Activated B cell treated with CpG ODN at 0.5 μM for 24 hours (primary cell): ENCODE measurements around the gene HEPHL1. TPM values are rescaled to one million over a fixed set of nuclear protein-coding genes. Genes with fewer than 3 reads are reported as not detected.

Experiments
- ATAC-seq: fragments of 200-7000 bp; cut with Tn5 transposase; one replicate; pipeline ENCODE4 v1.10.0; 2021; ENCODE audit warnings: low read depth, mild to moderate bottlenecking, moderate library complexity
- CTCF ChIA-PET: fragments of 350-600 bp; sonication (Branson Sonifier 250); formaldehyde crosslinking; loops from one replicate; lab custom pipeline; 2021; ENCODE audit warnings: antibody characterized with exemption; lab: Charles Lee
- POLR2A ChIA-PET: fragments of 350-600 bp; sonication (Branson Sonifier 250); formaldehyde crosslinking; loops from one replicate; lab custom pipeline; 2021; ENCODE audit warnings: antibody characterized with exemption; lab: Charles Lee
- DNase-seq: peaks from one replicate; pipeline ENCODE4 v3.0.0; 2022
- H3K27ac Mint-ChIP-seq: one replicate; pipeline ENCODE4 v1.8.0; 2020; ENCODE audit warnings: mixed read lengths
- H3K27me3 Mint-ChIP-seq: one replicate; pipeline ENCODE4 v1.8.0; 2021; ENCODE audit warnings: mixed read lengths
- H3K36me3 Mint-ChIP-seq: one replicate; pipeline ENCODE4 v1.8.0; 2021; ENCODE audit warnings: low read depth, mixed read lengths
- H3K4me1 Mint-ChIP-seq: one replicate; pipeline ENCODE4 v1.8.0; 2021; ENCODE audit warnings: mixed read lengths
- H3K4me3 Mint-ChIP-seq: one replicate; pipeline ENCODE4 v1.8.0; 2020; ENCODE audit warnings: mild to moderate bottlenecking, mixed read lengths
- H3K9me3 Mint-ChIP-seq: one replicate; pipeline ENCODE4 v1.8.0; 2020; ENCODE audit warnings: mixed read lengths
- intact Hi-C: fragments of 100-400 bp; cut with micrococcal nuclease; formaldehyde crosslinking; loops from one replicate; pipeline ENCODE4 v1.15.1; 2024
- total RNA-seq: library from RNA; stranded (reverse); gene quantifications from 2 replicates; pipeline ENCODE4 v1.2.3, GENCODE V29; 2022
- TF ChIP-seq, protein P1 (sequence below): fragments of 200-600 bp; IDR thresholded peaks from one replicate; pipeline ENCODE4 v1.8.0; 2022; ENCODE audit warnings: antibody characterized with exemption, mild to moderate bottlenecking

Gene HEPHL1
- total RNA-seq, 1 donor from 2014 or later = not detected

GRCh38 chr11:94150056-94150455 lies 128.9 kb downstream of the HEPHL1 start:
- CTCF ChIA-PET = no interaction called here
- Mint-ChIP-seq H3K9me3 (no peaks in the 10 kb centered on the region), H3K27ac (no peak overlapping the region)

DNA sequence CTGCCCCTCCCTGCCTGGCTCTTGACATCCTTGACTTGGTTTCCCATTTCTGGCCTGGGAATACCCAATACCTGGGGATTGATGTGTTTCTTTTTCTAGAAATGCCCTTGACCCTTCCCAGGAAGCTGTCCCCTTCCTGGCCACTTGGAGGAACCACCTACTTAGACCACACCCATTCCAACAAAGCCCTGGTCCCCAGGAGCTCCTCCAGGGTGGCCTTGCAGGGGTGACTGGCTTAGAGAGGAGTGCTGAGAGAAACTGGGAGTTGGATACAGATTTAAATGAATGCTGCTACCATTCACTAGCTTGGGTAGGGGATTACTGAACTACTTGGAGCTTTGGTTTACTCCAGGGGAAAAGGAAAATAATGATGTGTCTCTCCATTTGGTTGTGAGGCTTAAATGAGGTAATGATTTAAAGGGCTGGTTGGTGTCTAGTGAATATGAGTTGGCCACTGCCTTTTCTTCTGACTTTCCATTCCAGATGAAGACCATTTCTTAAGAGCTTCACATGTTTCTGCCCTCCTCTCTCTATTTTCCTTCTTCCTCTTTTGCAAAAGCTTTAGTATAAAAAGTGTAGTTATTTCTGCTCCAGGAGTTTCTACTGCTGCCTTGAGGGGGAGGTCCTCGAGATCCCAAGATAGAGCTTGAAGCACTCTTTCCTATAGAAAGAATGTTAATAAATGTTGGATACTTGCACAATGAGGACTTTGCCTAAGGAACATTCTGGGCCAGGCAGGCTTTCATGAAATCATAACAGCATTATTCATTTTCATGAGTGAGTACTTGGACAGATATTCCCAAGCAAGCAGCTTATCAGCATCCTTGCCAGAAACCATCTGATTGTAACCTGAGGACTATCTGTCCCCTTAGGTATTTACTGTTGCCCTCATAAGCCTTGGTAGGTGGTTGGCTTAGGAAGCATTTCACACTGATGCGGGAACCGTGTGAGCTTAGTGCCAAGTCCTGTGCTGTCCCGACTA lies 129.8 kb downstream of the HEPHL1 start:
- intact Hi-C loops = loop anchor here (1.0 kb wide), 1 partner anchor 23 kb away; the partner anchor contains the start of gene PANX1
- Mint-ChIP-seq H3K9me3 (no peaks in the 10 kb centered on the region), H3K27ac (peak overlapping the region; percentile 69), H3K4me3 (no peak overlapping the region), H3K36me3 (peaks cover 8% of the 10 kb centered on the region), H3K27me3 (no peaks in the 10 kb centered on the region), H3K4me1 (peaks cover 78% of the 10 kb centered on the region)
- DNase-seq = no peak
- POLR2A ChIA-PET = interaction anchor here (0.9 kb wide), 1 partner anchor 22 kb away, joined by 3 read pairs; the partner anchor contains the start of gene PANX1
- no peak for ATAC-seq
- TF ChIP-seq, protein P1, sequence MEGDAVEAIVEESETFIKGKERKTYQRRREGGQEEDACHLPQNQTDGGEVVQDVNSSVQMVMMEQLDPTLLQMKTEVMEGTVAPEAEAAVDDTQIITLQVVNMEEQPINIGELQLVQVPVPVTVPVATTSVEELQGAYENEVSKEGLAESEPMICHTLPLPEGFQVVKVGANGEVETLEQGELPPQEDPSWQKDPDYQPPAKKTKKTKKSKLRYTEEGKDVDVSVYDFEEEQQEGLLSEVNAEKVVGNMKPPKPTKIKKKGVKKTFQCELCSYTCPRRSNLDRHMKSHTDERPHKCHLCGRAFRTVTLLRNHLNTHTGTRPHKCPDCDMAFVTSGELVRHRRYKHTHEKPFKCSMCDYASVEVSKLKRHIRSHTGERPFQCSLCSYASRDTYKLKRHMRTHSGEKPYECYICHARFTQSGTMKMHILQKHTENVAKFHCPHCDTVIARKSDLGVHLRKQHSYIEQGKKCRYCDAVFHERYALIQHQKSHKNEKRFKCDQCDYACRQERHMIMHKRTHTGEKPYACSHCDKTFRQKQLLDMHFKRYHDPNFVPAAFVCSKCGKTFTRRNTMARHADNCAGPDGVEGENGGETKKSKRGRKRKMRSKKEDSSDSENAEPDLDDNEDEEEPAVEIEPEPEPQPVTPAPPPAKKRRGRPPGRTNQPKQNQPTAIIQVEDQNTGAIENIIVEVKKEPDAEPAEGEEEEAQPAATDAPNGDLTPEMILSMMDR = no peak
- CTCF ChIA-PET = interaction anchor here (0.5 kb wide), 1 partner anchor 1802 kb away, joined by 4 read pairs; no protein-coding TSS in a partner anchor

More at GRCh38 chr11:94150056-94150455, 128.9 kb downstream of the HEPHL1 start:
- POLR2A ChIA-PET = no interaction called here
- peaks cover 80% of the 10 kb centered on the region for H3K4me1 Mint-ChIP-seq
- TF ChIP-seq, protein P1 = no peak
- no peak overlapping the region for H3K4me3 Mint-ChIP-seq
- ATAC-seq = no peak
- DNase-seq = no peak
- peaks cover 6% of the 10 kb centered on the region for H3K36me3 Mint-ChIP-seq
- no peaks in the 10 kb centered on the region for H3K27me3 Mint-ChIP-seq
- intact Hi-C loops = no loop called here

GRCh38 chr11:94151903-94152677 lies 130.9 kb downstream of the HEPHL1 start:
- Mint-ChIP-seq H3K4me1 (peaks cover 71% of the 10 kb centered on the region), H3K27ac (peak overlapping the region; percentile 57), H3K27me3 (no peaks in the 10 kb centered on the region), H3K4me3 (no peak overlapping the region), H3K36me3 (peaks cover 15% of the 10 kb centered on the region), H3K9me3 (no peaks in the 10 kb centered on the region)
- intact Hi-C loops = loop anchor here (1.0 kb wide), 1 partner anchor 24 kb away; the partner anchor contains the start of gene PANX1
- peak; percentile 89 for ATAC-seq
- POLR2A ChIA-PET = interaction anchor here (0.9 kb wide), 1 partner anchor 23 kb away, joined by 3 read pairs; the partner anchor contains the start of gene PANX1
- no peak for DNase-seq
- TF ChIP-seq, protein P1 = no peak
- CTCF ChIA-PET = no interaction called here

GRCh38 chr11:94152678-94153065 lies 131.5 kb downstream of the HEPHL1 start:
- ATAC-seq = no peak
- peak overlapping the region; percentile 57 for H3K27ac Mint-ChIP-seq
- ChIA-PET CTCF (no interaction called here), POLR2A (no interaction called here)
- H3K9me3 Mint-ChIP-seq = no peaks in the 10 kb centered on the region
- DNase-seq = no peak
- intact Hi-C loops = no loop called here
- peaks cover 18% of the 10 kb centered on the region for H3K36me3 Mint-ChIP-seq
- H3K27me3 Mint-ChIP-seq = no peaks in the 10 kb centered on the region
- TF ChIP-seq, protein P1 = no peak
- no peak overlapping the region for H3K4me3 Mint-ChIP-seq
- H3K4me1 Mint-ChIP-seq = peaks cover 66% of the 10 kb centered on the region
